Measurements from ENCODE around the gene NKX6-2.
"Not testable (repeated sequence)": the region's sequence is repeated elsewhere in the genome, so short reads cannot be mapped to it uniquely, and the experiment has no call there.

NKX6-2 gene

GRCh38 chr10:132777441-132777840 lies 8.5 kb downstream of the NKX6-2 start:
- no peak for DNase-seq

GRCh38 chr10:132776821-132777220 lies 9.1 kb downstream of the NKX6-2 start:
- no peak for DNase-seq

- DNase-seq, result no peak
These were observed 9.8 kb downstream of the NKX6-2 start for GRCh38 chr10:132776186-132776585.

GRCh38 chr10:132774902-132775863 lies 10.8 kb downstream of the NKX6-2 start:
- DNase-seq, result no peak

GRCh38 chr10:132774181-132774901 lies 11.6 kb downstream of the NKX6-2 start:
- no peak for DNase-seq

- not testable (repeated sequence) for DNase-seq
These were observed 13.1 kb downstream of the NKX6-2 start for GRCh38 chr10:132772816-132773215.

- no peak for DNase-seq
These were observed 15.6 kb downstream of the NKX6-2 start for GRCh38 chr10:132770061-132771021.

- DNase-seq, result no peak
These were observed 17.4 kb downstream of the NKX6-2 start for GRCh38 chr10:132768346-132769248.

- DNase-seq, result no peak
These were observed 19.7 kb downstream of the NKX6-2 start for GRCh38 chr10:132766291-132766690.

- DNase-seq, result no peak
These were observed 20.5 kb downstream of the NKX6-2 start for GRCh38 chr10:132765435-132765834.

- DNase-seq, result no peak
These were observed 21.8 kb downstream of the NKX6-2 start for GRCh38 chr10:132764108-132764507.

- no peak for DNase-seq
These were observed 22.4 kb downstream of the NKX6-2 start for GRCh38 chr10:132763545-132763944.

- no peak for DNase-seq
These were observed 23.7 kb downstream of the NKX6-2 start for GRCh38 chr10:132762267-132762666.

GRCh38 chr10:132761395-132762060 lies 24.4 kb downstream of the NKX6-2 start:
- no peak for DNase-seq

GRCh38 chr10:132758865-132759264 lies 27.1 kb downstream of the NKX6-2 start:
- no peak for DNase-seq

- DNase-seq, result no peak
These were observed 28.8 kb downstream of the NKX6-2 start for GRCh38 chr10:132757171-132757570.

- DNase-seq, result no peak
These were observed 29.4 kb downstream of the NKX6-2 start for GRCh38 chr10:132756591-132756990.

GRCh38 chr10:132755166-132755711 lies 30.7 kb downstream of the NKX6-2 start:
- DNase-seq, result no peak

GRCh38 chr10:132754071-132754470 lies 31.9 kb downstream of the NKX6-2 start:
- no peak for DNase-seq

GRCh38 chr10:132753596-132753995 lies 32.4 kb downstream of the NKX6-2 start:
- no peak for DNase-seq

GRCh38 chr10:132752961-132753360 lies 33.0 kb downstream of the NKX6-2 start:
- no peak for DNase-seq
